OCI-LY3 (cell line): ENCODE measurements around the gene CNTRL.
"Not testable (repeated sequence)": the region's sequence is repeated elsewhere in the genome, so short reads cannot be mapped to it uniquely, and the experiment has no call there.

Experiments used
- H2AFZ ChIP-seq: fragments of 200-600, 300-600 bp; shearing (Covaris generic); 2 replicates; pipeline ENCODE4 v1.6.0; 2014; ENCODE audit warnings: antibody characterized with exemption, low read depth, low read length
- H3K27ac ChIP-seq: fragments of 200-600, 300-600 bp; sonication (generic); 2 replicates; pipeline ENCODE4 v1.5.1; 2014; ENCODE audit warnings: mild to moderate bottlenecking, low read length, moderate library complexity, mixed read lengths
- H3K27me3 ChIP-seq: fragments of 200-600, 300-600 bp; sonication (generic); 2 replicates; pipeline ENCODE4 v1.6.1; 2014; ENCODE audit warnings: low read depth, low read length, mixed read lengths
- H3K36me3 ChIP-seq: fragments of 200-600, 300-600 bp; sonication (generic); replicated peaks from 2 replicates; pipeline ENCODE3; 2014; ENCODE audit warnings: low read depth, low read length, mixed read lengths
- H3K4me1 ChIP-seq: fragments of 300-600, 200-600 bp; sonication (generic); 2 replicates; pipeline ENCODE4 v1.6.1; 2014; ENCODE audit warnings: low read length, mixed read lengths
- H3K4me2 ChIP-seq: fragments of 200-600, 300-600 bp; sonication (generic); 2 replicates; pipeline ENCODE4 v1.6.1; 2014; ENCODE audit warnings: low read length, mixed read lengths
- H3K4me3 ChIP-seq: fragments of 300-600, 200-600 bp; sonication (generic); 2 replicates; pipeline ENCODE4 v1.5.1; 2014; ENCODE audit warnings: antibody characterized with exemption, mild to moderate bottlenecking, low read length, moderate library complexity
- H3K79me2 ChIP-seq: fragments of 300-600, 200-600 bp; shearing (Covaris generic); 2 replicates; pipeline ENCODE4 v1.6.1; 2014; ENCODE audit warnings: mild to moderate bottlenecking, low read length, mixed read lengths
- H3K9ac ChIP-seq: fragments of 300-600, 200-600 bp; shearing (Covaris generic); 2 replicates; pipeline ENCODE4 v1.6.0; 2014; ENCODE audit warnings: mild to moderate bottlenecking, low read length, moderate library complexity
- H3K9me3 ChIP-seq: fragments of 200-600, 300-600 bp; shearing (Covaris generic); 2 replicates; pipeline ENCODE4 v1.6.1; 2014; ENCODE audit warnings: low read length, mixed read lengths; ENCODE audit not compliant: insufficient read depth
- H4K20me1 ChIP-seq: fragments of 200-600, 300-600 bp; sonication (generic); 2 replicates; pipeline ENCODE4 v1.6.1; 2016; ENCODE audit warnings: low read length, mixed read lengths; ENCODE audit not compliant: insufficient read depth
- CTCF ChIP-seq: fragments of 200-600, 300-600 bp; sonication (generic); IDR thresholded peaks from 2 replicates; pipeline ENCODE4 v1.5.1; 2014; ENCODE audit warnings: antibody characterized with exemption, low read length, low read depth
- EZH2phosphoT487 ChIP-seq: fragments of 200-600 bp; shearing (Covaris generic); IDR thresholded peaks from 2 replicates; pipeline ENCODE4 v1.6.1; 2018; ENCODE audit warnings: antibody characterized with exemption, mixed run types, low read depth

The CNTRL gene

GRCh38 chr9:121082075-121082474 is 7.3 kb downstream of the CNTRL start:
- peak overlapping the region; percentile 36 for H3K27ac ChIP-seq
- H3K79me2 ChIP-seq = peaks cover 67% of the 10 kb centered on the region
- no peak overlapping the region for H3K9ac ChIP-seq
- H3K27me3 ChIP-seq = no peaks in the 10 kb centered on the region
- H3K9me3 ChIP-seq = no peaks in the 10 kb centered on the region
- H3K4me1 ChIP-seq = peaks cover 9% of the 10 kb centered on the region; the same call in 1 of the 2 replicates
- H3K36me3 ChIP-seq = peaks cover 41% of the 10 kb centered on the region
- H3K4me2 ChIP-seq = no peak overlapping the region
- H2AFZ ChIP-seq = no peak overlapping the region
- H3K4me3 ChIP-seq = no peak overlapping the region
- TF ChIP-seq CTCF (no peak), EZH2phosphoT487 (no peak)
- H4K20me1 ChIP-seq = no peaks in the 10 kb centered on the region

GRCh38 chr9:121085661-121086060 is 10.9 kb downstream of the CNTRL start:
- Histone ChIP-seq H3K4me2 (no peak overlapping the region), H2AFZ (no peak overlapping the region), H3K36me3 (peaks cover 55% of the 10 kb centered on the region), H3K9ac (no peak overlapping the region), H3K9me3 (no peaks in the 10 kb centered on the region), H3K79me2 (peaks cover 42% of the 10 kb centered on the region), H3K4me1 (peaks cover 19% of the 10 kb centered on the region), H4K20me1 (no peaks in the 10 kb centered on the region), H3K4me3 (no peak overlapping the region), H3K27me3 (no peaks in the 10 kb centered on the region), H3K27ac (no peak overlapping the region)
- TF ChIP-seq CTCF (no peak), EZH2phosphoT487 (no peak)

GRCh38 chr9:121088576-121088975 is 13.8 kb downstream of the CNTRL start:
- Histone ChIP-seq H3K36me3 (peaks cover 50% of the 10 kb centered on the region), H3K9ac (no peak overlapping the region), H3K9me3 (no peaks in the 10 kb centered on the region), H3K4me2 (0 out of 2 replicates have a peak overlapping the region, but pooled peaks have one; percentile 17), H3K27ac (no peak overlapping the region), H4K20me1 (no peaks in the 10 kb centered on the region), H3K4me1 (peaks cover 10% of the 10 kb centered on the region), H3K79me2 (peaks cover 26% of the 10 kb centered on the region), H3K27me3 (no peaks in the 10 kb centered on the region), H3K4me3 (no peak overlapping the region), H2AFZ (no peak overlapping the region)
- TF ChIP-seq CTCF (no peak), EZH2phosphoT487 (no peak)

- H3K4me2 ChIP-seq, H4K20me1 ChIP-seq, H3K27ac ChIP-seq, H3K4me3 ChIP-seq, H3K27me3 ChIP-seq, H3K9ac ChIP-seq, H3K9me3 ChIP-seq, H2AFZ ChIP-seq: not testable (repeated sequence)
- Histone ChIP-seq H3K79me2 (peaks cover 15% of the 10 kb centered on the region), H3K4me1 (peaks cover 10% of the 10 kb centered on the region), H3K36me3 (peaks cover 54% of the 10 kb centered on the region)
These were observed 16.0 kb downstream of the CNTRL start for GRCh38 chr9:121090743-121091142.

GRCh38 chr9:121095057-121095456 is 20.3 kb downstream of the CNTRL start:
- no peak overlapping the region for H3K4me2 ChIP-seq
- no peak overlapping the region for H2AFZ ChIP-seq
- H3K9ac ChIP-seq = no peak overlapping the region
- no peaks in the 10 kb centered on the region for H3K27me3 ChIP-seq
- H3K4me3 ChIP-seq = no peak overlapping the region
- H3K36me3 ChIP-seq = peaks cover 60% of the 10 kb centered on the region
- H3K27ac ChIP-seq = no peak overlapping the region
- no peaks in the 10 kb centered on the region for H3K79me2 ChIP-seq
- peaks cover 11% of the 10 kb centered on the region for H3K4me1 ChIP-seq
- TF ChIP-seq EZH2phosphoT487 (no peak), CTCF (no peak)
- H3K9me3 ChIP-seq = no peaks in the 10 kb centered on the region
- H4K20me1 ChIP-seq = no peaks in the 10 kb centered on the region
